ENCODE measurements around the gene ZNF267.
"Not testable (repeated sequence)": the region's sequence is repeated elsewhere in the genome, so short reads cannot be mapped to it uniquely, and the experiment has no call there.

- not testable (repeated sequence) for TF ChIP-seq CTCF, POLR2A, POLR2AphosphoS5 (IDR thresholded peaks at IDR 0.05)
These were observed 37.2 kb upstream of the ZNF267 start for GRCh38 chr16:31836396-31836795.
